Heart left ventricle (tissue), 13 donors: Measurements from ENCODE around the gene CDC7.

Experiments
- POLR2A ChIP-seq, 2 donors: fragments of 450-650 bp; IDR thresholded peaks; one replicate each; pipeline ENCODE4 v1.6.1; 2017; ENCODE audit warnings: antibody characterized with exemption in 2 of 2, mild to moderate bottlenecking in 2 of 2, moderate library complexity in 2 of 2
- TF ChIP-seq, protein P1 (sequence below), 12 donors: fragments of 200-600 bp; sonication (generic) in 4 of 12; IDR thresholded peaks; one replicate each; pipeline versions ENCODE4 v1.5.0 to v1.8.0; 2018 to 2022; ENCODE audit warnings: antibody characterized with exemption in 12 of 12, mild to moderate bottlenecking in 5 of 12
- donor health status: ischemic (EF 13 %, LVEDD 7.1; RV severe dilation, severe dysfunction).
- donor health status: DM: no; HTN: yes; CAD: no.
- donor health status: DM: no; HTN: no; CAD: no.
- donor health status: ischemic (EF 25% LVEDD 6.9; RV normal size, moderate dysfunction).
- donor health status: ischemic (EF 25% LVEDD 5.7; RV mildly dilated, moderate dysfunction).
- donor health status: ischemic (EF 35%, LVEDD 5.7; RV mildly dilated, moderate dysfunction).
- donor health status: nonischemic (EF 11% LVEDD 7.7; RV severe dilation, severe dysfunction).
- donor health status: DM: yes; HTN: yes; CAD: no.
- donor health status: PGD.
- donor health status: ischemic (EF 29% LVEDD 5.4; RV normal size, mild dysfunction).
- donor health status: nonischemic (EF 23%, LVEDD 6.1; RV moderate dilation, normal function).

DNA sequence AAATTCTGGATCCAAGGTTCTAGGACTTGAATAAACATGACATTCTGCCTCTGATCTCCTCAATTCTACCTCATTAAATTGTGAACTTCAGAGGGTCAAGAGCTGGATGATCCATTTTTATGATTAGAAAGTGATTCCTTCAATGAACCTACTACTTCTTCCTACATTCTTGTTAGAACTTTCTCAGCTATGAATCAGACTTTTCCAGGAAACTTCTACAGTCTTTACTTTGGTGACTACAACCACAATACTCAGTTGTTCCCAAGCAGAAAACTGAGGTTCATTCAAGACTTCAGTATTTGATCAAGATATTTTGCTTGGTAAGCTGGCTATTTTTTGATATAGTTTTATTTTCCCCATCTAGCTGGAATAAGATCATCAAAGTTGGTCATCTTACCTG lies 51.4 kb downstream of the CDC7 start:
- TF ChIP-seq, protein P1, sequence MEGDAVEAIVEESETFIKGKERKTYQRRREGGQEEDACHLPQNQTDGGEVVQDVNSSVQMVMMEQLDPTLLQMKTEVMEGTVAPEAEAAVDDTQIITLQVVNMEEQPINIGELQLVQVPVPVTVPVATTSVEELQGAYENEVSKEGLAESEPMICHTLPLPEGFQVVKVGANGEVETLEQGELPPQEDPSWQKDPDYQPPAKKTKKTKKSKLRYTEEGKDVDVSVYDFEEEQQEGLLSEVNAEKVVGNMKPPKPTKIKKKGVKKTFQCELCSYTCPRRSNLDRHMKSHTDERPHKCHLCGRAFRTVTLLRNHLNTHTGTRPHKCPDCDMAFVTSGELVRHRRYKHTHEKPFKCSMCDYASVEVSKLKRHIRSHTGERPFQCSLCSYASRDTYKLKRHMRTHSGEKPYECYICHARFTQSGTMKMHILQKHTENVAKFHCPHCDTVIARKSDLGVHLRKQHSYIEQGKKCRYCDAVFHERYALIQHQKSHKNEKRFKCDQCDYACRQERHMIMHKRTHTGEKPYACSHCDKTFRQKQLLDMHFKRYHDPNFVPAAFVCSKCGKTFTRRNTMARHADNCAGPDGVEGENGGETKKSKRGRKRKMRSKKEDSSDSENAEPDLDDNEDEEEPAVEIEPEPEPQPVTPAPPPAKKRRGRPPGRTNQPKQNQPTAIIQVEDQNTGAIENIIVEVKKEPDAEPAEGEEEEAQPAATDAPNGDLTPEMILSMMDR (IDR thresholded peaks at IDR 0.05), result no peak
- no peak for TF ChIP-seq POLR2A (IDR thresholded peaks at IDR 0.05)
